Upper lobe of right lung (tissue), 1 donor: ENCODE results near the gene PTBP3. TPM values are rescaled to one million over a fixed set of nuclear protein-coding genes. Genes with fewer than 3 reads are reported as not detected.
"Not testable (repeated sequence)": the region's sequence is repeated elsewhere in the genome, so short reads cannot be mapped to it uniquely, and the experiment has no call there.

Experiments
- ATAC-seq: fragments of 200-7000 bp; cut with Tn5 transposase; one replicate; pipeline ENCODE4 v1.9.1; 2020; ENCODE audit warnings: mild to moderate bottlenecking, moderate library complexity
- DNase-seq: peaks from one replicate; pipeline ENCODE4 v3.0.0-alpha.2; 2020
- H3K27ac ChIP-seq: fragments of 200-600 bp; one replicate; pipeline ENCODE4 v1.8.0; 2022
- H3K27me3 ChIP-seq: fragments of 200-600 bp; one replicate; pipeline ENCODE4 v1.8.0; 2022; ENCODE audit warnings: mild to moderate bottlenecking
- H3K36me3 ChIP-seq: fragments of 200-600 bp; one replicate; pipeline ENCODE4 v1.8.0; 2022
- H3K4me1 ChIP-seq: fragments of 200-600 bp; one replicate; pipeline ENCODE4 v1.8.0; 2022
- H3K4me3 ChIP-seq: fragments of 200-600 bp; one replicate; pipeline ENCODE4 v1.8.0; 2022; ENCODE audit warnings: mild to moderate bottlenecking
- H3K9me3 ChIP-seq: fragments of 200-600 bp; one replicate; pipeline ENCODE4 v1.8.0; 2022
- intact Hi-C: fragments of 100-400 bp; cut with DNase I; formaldehyde crosslinking; loops from one replicate; pipeline ENCODE4 v1.11.0; 2022
- total RNA-seq: library from RNA; stranded (reverse); fragmentation: NEBNext Ultra II Directional; extraction: Animal tissue kit (Norgen Biotek cat#: 25700); gene quantifications from one replicate; pipeline ENCODE4 v1.2.1, GENCODE V29; 2021
- TF ChIP-seq, protein P1 (sequence below): fragments of 200-600 bp; IDR thresholded peaks from one replicate; pipeline ENCODE4 v1.8.0; 2022; ENCODE audit warnings: antibody characterized with exemption
- donor health status: DM: no; HTN: yes; CAD: no; lungs with severe emphysema.

The PTBP3 gene
- total RNA-seq, 1 donor from 2014 or later, result 77.6 TPM

DNA sequence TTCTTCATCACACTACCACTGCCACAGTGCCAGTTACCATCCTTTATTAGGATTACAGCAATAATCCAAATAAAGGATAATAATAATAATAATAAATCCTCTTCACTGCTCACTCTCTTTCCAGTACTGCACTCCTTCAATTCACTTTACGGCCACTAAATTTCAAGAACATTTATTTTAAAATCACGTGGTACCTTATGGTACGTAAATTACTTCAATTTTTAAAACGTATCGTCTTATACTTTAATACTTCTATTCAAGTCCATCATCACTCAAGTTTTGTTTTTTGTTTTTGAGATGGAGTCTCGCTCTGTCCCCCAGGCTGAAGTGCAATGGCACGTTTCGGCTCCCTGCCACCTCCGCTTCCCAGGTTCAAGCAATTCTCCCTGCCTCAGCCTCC is 36.5 kb downstream of the PTBP3 start:
- Histone ChIP-seq H3K36me3 (no peaks in the 10 kb centered on the region), H3K4me3 (no peak overlapping the region), H3K27ac (no peak overlapping the region), H3K4me1 (peaks cover 6% of the 10 kb centered on the region), H3K9me3 (no peaks in the 10 kb centered on the region), H3K27me3 (no peaks in the 10 kb centered on the region)
- intact Hi-C loops, result no loop called here
- ATAC-seq, result no peak
- TF ChIP-seq, protein P1, sequence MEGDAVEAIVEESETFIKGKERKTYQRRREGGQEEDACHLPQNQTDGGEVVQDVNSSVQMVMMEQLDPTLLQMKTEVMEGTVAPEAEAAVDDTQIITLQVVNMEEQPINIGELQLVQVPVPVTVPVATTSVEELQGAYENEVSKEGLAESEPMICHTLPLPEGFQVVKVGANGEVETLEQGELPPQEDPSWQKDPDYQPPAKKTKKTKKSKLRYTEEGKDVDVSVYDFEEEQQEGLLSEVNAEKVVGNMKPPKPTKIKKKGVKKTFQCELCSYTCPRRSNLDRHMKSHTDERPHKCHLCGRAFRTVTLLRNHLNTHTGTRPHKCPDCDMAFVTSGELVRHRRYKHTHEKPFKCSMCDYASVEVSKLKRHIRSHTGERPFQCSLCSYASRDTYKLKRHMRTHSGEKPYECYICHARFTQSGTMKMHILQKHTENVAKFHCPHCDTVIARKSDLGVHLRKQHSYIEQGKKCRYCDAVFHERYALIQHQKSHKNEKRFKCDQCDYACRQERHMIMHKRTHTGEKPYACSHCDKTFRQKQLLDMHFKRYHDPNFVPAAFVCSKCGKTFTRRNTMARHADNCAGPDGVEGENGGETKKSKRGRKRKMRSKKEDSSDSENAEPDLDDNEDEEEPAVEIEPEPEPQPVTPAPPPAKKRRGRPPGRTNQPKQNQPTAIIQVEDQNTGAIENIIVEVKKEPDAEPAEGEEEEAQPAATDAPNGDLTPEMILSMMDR, result no peak
- DNase-seq, result no peak

DNA sequence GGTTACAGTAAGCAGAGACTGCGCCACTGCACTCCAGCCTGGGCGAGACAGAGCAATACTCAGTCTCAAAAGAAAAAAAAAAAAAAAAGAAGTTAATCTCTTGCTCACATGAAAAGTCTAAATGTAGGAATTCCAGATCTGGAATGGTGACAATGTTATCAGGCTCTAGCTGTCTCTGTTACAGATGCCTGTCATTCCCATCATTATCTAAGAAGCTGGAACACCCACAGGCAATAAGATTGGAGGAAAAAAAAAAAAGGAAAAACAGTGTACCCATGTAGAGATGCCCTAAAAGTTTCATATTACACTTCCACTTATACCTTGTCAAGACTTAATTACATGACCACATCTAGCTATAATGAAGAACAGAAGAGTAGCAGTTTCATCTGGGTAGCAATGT is 38.2 kb downstream of the PTBP3 start:
- Histone ChIP-seq H3K4me3 (no peak overlapping the region), H3K36me3 (no peaks in the 10 kb centered on the region), H3K4me1 (peaks cover 6% of the 10 kb centered on the region), H3K27ac (no peak overlapping the region), H3K9me3 (no peaks in the 10 kb centered on the region), H3K27me3 (no peaks in the 10 kb centered on the region)
- TF ChIP-seq, protein P1, result no peak
- intact Hi-C loops, result no loop called here
- ATAC-seq, result no peak
- DNase-seq, result no peak

DNA sequence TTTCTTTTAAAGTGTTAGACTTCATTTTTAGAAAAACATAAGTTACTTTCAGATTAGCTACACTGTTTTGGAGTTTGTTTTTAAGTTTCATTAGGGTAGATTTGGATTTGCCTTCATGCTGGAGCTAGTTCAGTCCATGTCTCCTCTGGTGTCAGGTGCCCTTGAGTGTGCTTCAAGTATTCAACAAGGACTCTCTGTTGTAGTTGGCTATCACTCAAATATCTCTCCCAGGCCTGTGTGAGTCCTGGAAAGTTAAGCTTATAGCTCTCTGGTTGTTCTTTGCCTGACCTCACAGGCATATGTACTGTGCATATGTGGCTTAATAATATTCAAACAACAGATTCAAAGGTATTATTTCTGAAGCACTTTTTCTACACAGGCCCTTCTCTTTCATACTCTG is 45.4 kb downstream of the PTBP3 start:
- H3K27me3 ChIP-seq, result no peaks in the 10 kb centered on the region
- ATAC-seq (peak; percentile 54), DNase-seq (no peak)
- intact Hi-C loops, result no loop called here
- H3K9me3 ChIP-seq, result peaks cover 5% of the 10 kb centered on the region
- H3K4me1 ChIP-seq, result peaks cover 8% of the 10 kb centered on the region
- H3K36me3 ChIP-seq, result no peaks in the 10 kb centered on the region
- no peak overlapping the region for H3K4me3 ChIP-seq
- TF ChIP-seq, protein P1, result no peak
- H3K27ac ChIP-seq, result no peak overlapping the region

DNA sequence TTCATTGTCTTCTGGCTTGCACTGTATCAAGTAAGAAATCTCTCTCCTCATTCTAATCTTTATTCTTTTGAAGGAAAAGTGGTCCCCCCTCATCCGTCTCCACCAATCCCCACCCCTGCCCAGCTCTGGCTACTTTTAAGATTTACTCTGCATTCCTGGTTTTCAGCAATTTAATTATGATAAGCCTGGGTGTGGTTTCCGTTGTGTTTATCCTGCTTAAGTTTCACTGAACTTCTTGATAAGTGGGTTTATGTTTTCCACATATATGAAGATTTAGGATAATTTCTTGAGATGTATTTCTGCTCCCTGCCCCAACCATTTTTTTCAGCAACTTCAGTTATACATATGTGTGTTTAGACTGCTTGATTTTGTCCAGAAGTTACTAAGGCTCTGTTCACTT is 46.5 kb downstream of the PTBP3 start:
- H3K27me3 ChIP-seq, result no peaks in the 10 kb centered on the region
- intact Hi-C loops, result no loop called here
- TF ChIP-seq, protein P1, result no peak
- H3K27ac ChIP-seq, result no peak overlapping the region
- H3K36me3 ChIP-seq, result no peaks in the 10 kb centered on the region
- peaks cover 5% of the 10 kb centered on the region for H3K9me3 ChIP-seq
- H3K4me3 ChIP-seq, result no peak overlapping the region
- no peak for ATAC-seq
- no peak for DNase-seq
- peaks cover 8% of the 10 kb centered on the region for H3K4me1 ChIP-seq

DNA sequence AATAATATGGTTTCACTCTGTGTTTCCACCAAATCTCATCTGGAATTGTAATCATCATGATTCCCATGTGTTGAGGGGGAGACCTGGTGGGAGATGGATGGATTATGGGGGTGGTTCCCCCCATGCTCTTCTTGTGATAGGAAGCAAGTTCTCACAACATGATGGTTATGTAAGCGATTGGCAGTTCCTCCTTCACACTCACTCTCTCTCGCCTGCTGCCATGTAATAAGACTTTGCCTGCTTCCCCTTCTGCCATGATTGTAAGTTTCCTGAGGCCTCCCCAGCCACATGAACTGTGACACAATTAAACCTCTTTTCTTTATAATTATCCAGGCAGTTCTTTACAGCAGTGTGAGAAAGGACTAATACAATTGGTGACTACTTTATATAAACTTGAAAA is 48.4 kb downstream of the PTBP3 start:
- intact Hi-C loops, result no loop called here
- ATAC-seq (peak; percentile 51), DNase-seq (no peak)
- Histone ChIP-seq H3K27ac (no peak overlapping the region), H3K4me1 (peaks cover 8% of the 10 kb centered on the region), H3K27me3 (no peaks in the 10 kb centered on the region), H3K36me3 (no peaks in the 10 kb centered on the region), H3K4me3 (no peak overlapping the region), H3K9me3 (peaks cover 5% of the 10 kb centered on the region)
- TF ChIP-seq, protein P1, result no peak

DNA sequence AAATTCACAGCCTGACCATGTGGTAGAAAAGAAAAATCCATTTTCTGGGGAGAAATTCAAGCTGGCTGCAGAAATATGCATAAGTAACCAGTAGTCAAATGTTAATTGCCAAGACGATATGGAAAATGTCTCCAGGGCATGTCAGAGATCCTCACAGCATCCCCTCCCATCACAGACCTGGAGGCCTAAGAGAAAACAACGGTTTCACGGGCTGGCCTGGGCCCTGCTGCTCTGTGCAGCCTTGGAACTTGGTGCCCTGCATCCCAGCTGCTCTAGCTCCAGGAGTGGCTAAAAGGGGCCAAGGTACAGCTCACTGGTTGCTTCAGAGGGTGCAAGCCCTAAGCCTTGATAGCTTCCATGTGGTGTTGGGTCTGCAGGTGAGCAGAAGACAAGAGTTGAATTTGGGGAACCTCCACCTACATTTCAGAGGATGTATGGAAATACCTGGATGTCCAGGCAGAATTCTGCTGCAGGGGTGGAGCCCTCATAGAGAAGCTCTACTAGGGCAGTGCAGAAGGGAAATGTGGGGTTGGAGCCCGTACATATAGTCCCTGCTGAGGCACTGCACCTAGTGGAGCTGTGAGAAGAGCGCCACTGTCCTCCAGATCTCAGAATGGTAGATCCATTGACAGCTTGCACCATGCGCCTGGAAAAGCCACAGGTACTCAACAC is 49.7 kb downstream of the PTBP3 start:
- H3K9me3 ChIP-seq, result peaks cover 5% of the 10 kb centered on the region
- intact Hi-C loops, result no loop called here
- ATAC-seq, result no peak
- no peak overlapping the region for H3K27ac ChIP-seq
- no peaks in the 10 kb centered on the region for H3K27me3 ChIP-seq
- H3K4me3 ChIP-seq, result no peak overlapping the region
- TF ChIP-seq, protein P1, result no peak
- H3K4me1 ChIP-seq, result peaks cover 3% of the 10 kb centered on the region
- no peak for DNase-seq
- H3K36me3 ChIP-seq, result no peaks in the 10 kb centered on the region

DNA sequence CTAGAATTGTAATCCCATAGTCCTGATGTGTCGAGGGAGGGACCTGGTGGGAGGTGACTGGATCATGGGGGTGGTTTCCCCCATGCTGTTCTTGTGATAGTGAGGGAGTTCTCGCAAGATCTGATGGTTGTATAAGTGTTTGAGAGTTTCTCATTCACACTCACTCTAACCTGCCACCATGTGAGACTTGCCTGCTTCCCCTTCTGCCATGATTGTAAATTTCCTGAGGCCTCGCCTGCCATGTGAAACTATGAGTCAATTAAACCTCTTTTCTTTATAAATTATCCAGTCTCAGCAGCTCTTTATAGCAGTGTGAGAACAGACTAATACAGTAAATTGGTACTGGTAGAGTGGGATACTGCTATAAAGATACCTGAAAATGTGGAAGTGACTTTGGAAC is 50.6 kb downstream of the PTBP3 start:
- H3K27ac ChIP-seq, DNase-seq, H3K27me3 ChIP-seq, H3K4me3 ChIP-seq, intact Hi-C loops, H3K9me3 ChIP-seq, H3K4me1 ChIP-seq, H3K36me3 ChIP-seq, ATAC-seq: not testable (repeated sequence)
